ENCODE measurements around the gene PPP1R13B. TPM values are rescaled to one million over a fixed set of nuclear protein-coding genes. Genes with fewer than 3 reads are reported as not detected.

The PPP1R13B gene
- total RNA-seq, 1 experiment from 2014 or later: 26.5 TPM

GRCh38 chr14:103856607-103857006, 9.2 kb upstream of the PPP1R13B start:
- Histone ChIP-seq H3F3A (ENCODE audit: insufficient read depth, low read depth) (peaks cover 16% of the 10 kb centered on the region; the same call in 1 of the 2 replicates), H3K4me2 (no peak overlapping the region), H3K9me2 (ENCODE audit: insufficient read depth) (no peaks in the 10 kb centered on the region), H3K79me2 (ENCODE audit: low read depth) (no peaks in the 10 kb centered on the region), H3K4me3 (no peak overlapping the region), H3K4me1 (replicated peaks; ENCODE audit: insufficient read depth) (peaks cover 34% of the 10 kb centered on the region), H3K9me3 (ENCODE audit: insufficient read depth, low read depth) (no peaks in the 10 kb centered on the region), H3K36me3 (ENCODE audit: low read depth) (no peaks in the 10 kb centered on the region), H2AFZ (no peak overlapping the region), H3K27me3 (ENCODE audit: insufficient read depth, low read depth) (no peaks in the 10 kb centered on the region), H3K27ac (no peak overlapping the region), H4K20me1 (ENCODE audit: insufficient read depth) (no peaks in the 10 kb centered on the region)
- ChIA-PET CTCF (interaction anchor here (0.6 kb wide), 1 partner anchor 40 kb away, joined by 9 read pairs; no protein-coding TSS in a partner anchor), POLR2A (ENCODE audit: unreplicated experiment) (no interaction called here)
- BruUV-seq (replicated peaks): no TSS peak
- no peak for DNase-seq
- TF ChIP-seq EZH2 (IDR thresholded peaks at IDR 0.05; ENCODE audit: low read depth) (no peak), CTCF (conservative IDR thresholded peaks at IDR 0.05) (no peak)
- intact Hi-C loops (cut with micrococcal nuclease; ENCODE audit: unreplicated experiment): no loop called here

- Histone ChIP-seq H3K4me2 (peak overlapping the region; percentile 56), H3K4me3 (no peak overlapping the region), H3K4me1 (replicated peaks; ENCODE audit: insufficient read depth) (peaks cover 34% of the 10 kb centered on the region), H3K79me2 (ENCODE audit: low read depth) (no peaks in the 10 kb centered on the region), H2AFZ (no peak overlapping the region), H3K27me3 (ENCODE audit: insufficient read depth, low read depth) (no peaks in the 10 kb centered on the region), H3K36me3 (ENCODE audit: low read depth) (no peaks in the 10 kb centered on the region), H3F3A (ENCODE audit: insufficient read depth, low read depth) (peaks cover 16% of the 10 kb centered on the region; the same call in 1 of the 2 replicates), H3K9me2 (ENCODE audit: insufficient read depth) (no peaks in the 10 kb centered on the region), H3K27ac (no peak overlapping the region), H3K9me3 (ENCODE audit: insufficient read depth, low read depth) (no peaks in the 10 kb centered on the region), H4K20me1 (ENCODE audit: insufficient read depth) (no peaks in the 10 kb centered on the region)
- BruUV-seq (replicated peaks): no TSS peak
- TF ChIP-seq EZH2 (IDR thresholded peaks at IDR 0.05; ENCODE audit: low read depth) (no peak), CTCF (conservative IDR thresholded peaks at IDR 0.05) (no peak)
- intact Hi-C loops (cut with micrococcal nuclease; ENCODE audit: unreplicated experiment): no loop called here
- POLR2A ChIA-PET (ENCODE audit: unreplicated experiment): interaction anchor here (0.9 kb wide), 1 partner anchor 24 kb away, joined by 14 read pairs; no protein-coding TSS in a partner anchor
- DNase-seq: no peak
- CTCF ChIA-PET: interaction anchor here (0.5 to 1.0 kb wide), 3 partner anchors 12 to 104 kb away, joined by 3 to 18 read pairs (median 9); no protein-coding TSS in a partner anchor
Observed at GRCh38 chr14:103856105-103856504, 8.7 kb upstream of the PPP1R13B start.

- Histone ChIP-seq H3F3A (ENCODE audit: insufficient read depth, low read depth) (peaks cover 16% of the 10 kb centered on the region; the same call in 1 of the 2 replicates), H3K36me3 (ENCODE audit: low read depth) (no peaks in the 10 kb centered on the region), H3K9me3 (ENCODE audit: insufficient read depth, low read depth) (no peaks in the 10 kb centered on the region), H3K27ac (no peak overlapping the region), H2AFZ (0 out of 2 replicates have a peak overlapping the region, but pooled peaks have one; percentile 34), H3K27me3 (ENCODE audit: insufficient read depth, low read depth) (no peaks in the 10 kb centered on the region), H3K4me2 (peak overlapping the region; percentile 56), H3K4me1 (replicated peaks; ENCODE audit: insufficient read depth) (peaks cover 34% of the 10 kb centered on the region), H3K79me2 (ENCODE audit: low read depth) (no peaks in the 10 kb centered on the region), H3K9me2 (ENCODE audit: insufficient read depth) (no peaks in the 10 kb centered on the region), H4K20me1 (ENCODE audit: insufficient read depth) (no peaks in the 10 kb centered on the region), H3K4me3 (no peak overlapping the region)
- TF ChIP-seq CTCF (conservative IDR thresholded peaks at IDR 0.05) (no peak), EZH2 (IDR thresholded peaks at IDR 0.05; ENCODE audit: low read depth) (no peak)
- no peak for DNase-seq
- CTCF ChIA-PET: interaction anchor here (0.5 to 1.0 kb wide), 4 partner anchors 12 to 104 kb away, joined by 3 to 18 read pairs (median 4); no protein-coding TSS in a partner anchor
- intact Hi-C loops (cut with micrococcal nuclease; ENCODE audit: unreplicated experiment): loop anchor here (2.0 kb wide), 1 partner anchor 33 kb away; no protein-coding TSS in a partner anchor
- no TSS peak for BruUV-seq (replicated peaks)
- POLR2A ChIA-PET (ENCODE audit: unreplicated experiment): interaction anchor here (0.6 to 0.9 kb wide), 3 partner anchors 11 to 24 kb away, joined by 3 to 14 read pairs (median 4); no protein-coding TSS in a partner anchor
Observed at GRCh38 chr14:103855734-103856095, 8.3 kb upstream of the PPP1R13B start.

Measured in PC-9 (cell line).